ENCODE measurements around the gene GPC3. TPM values are rescaled to one million over a fixed set of nuclear protein-coding genes. Genes with fewer than 3 reads are reported as not detected.

Gene GPC3
- total RNA-seq, 1 experiment from 2014 or later, result 5.7 TPM

GRCh38 chrX:133586443-133586842 lies 399.0 kb downstream of the GPC3 start:
- Histone ChIP-seq H3K9me3 (replicated peaks) (no peaks in the 10 kb centered on the region), H3K36me3 (no peaks in the 10 kb centered on the region), H3K4me3 (no peak overlapping the region), H3K27me3 (replicated peaks) (no peaks in the 10 kb centered on the region), H3K27ac (peak overlapping the region; percentile 32; the same call in 1 of the 2 replicates), H3K4me1 (replicated peaks) (peaks cover 29% of the 10 kb centered on the region)
- peak in 1 of 2 experiments; percentile 41 for DNase-seq (ENCODE audit: low read depth in 1 of 2, low spot score in 2 of 2)

GRCh38 chrX:133583825-133584224 lies 401.6 kb downstream of the GPC3 start:
- H3K27ac ChIP-seq, result no peak overlapping the region
- H3K36me3 ChIP-seq, result no peaks in the 10 kb centered on the region
- H3K4me3 ChIP-seq, result no peak overlapping the region
- no peak for DNase-seq (ENCODE audit: low read depth in 1 of 2, low spot score in 2 of 2)
- H3K9me3 ChIP-seq (replicated peaks), result no peaks in the 10 kb centered on the region
- peaks cover 29% of the 10 kb centered on the region for H3K4me1 ChIP-seq (replicated peaks)
- no peaks in the 10 kb centered on the region for H3K27me3 ChIP-seq (replicated peaks)

- H3K27me3 ChIP-seq (replicated peaks), result no peaks in the 10 kb centered on the region
- DNase-seq (ENCODE audit: low read depth in 1 of 2, low spot score in 2 of 2), result no peak
- no peaks in the 10 kb centered on the region for H3K9me3 ChIP-seq (replicated peaks)
- H3K4me1 ChIP-seq (replicated peaks), result peaks cover 14% of the 10 kb centered on the region
- no peak overlapping the region for H3K4me3 ChIP-seq
- no peaks in the 10 kb centered on the region for H3K36me3 ChIP-seq
- H3K27ac ChIP-seq, result no peak overlapping the region
Observed at GRCh38 chrX:133580625-133581024, 404.8 kb downstream of the GPC3 start.

GRCh38 chrX:133579631-133580030 lies 405.8 kb downstream of the GPC3 start:
- no peak for DNase-seq (ENCODE audit: low read depth in 1 of 2, low spot score in 2 of 2)
- H3K9me3 ChIP-seq (replicated peaks), result no peaks in the 10 kb centered on the region
- H3K4me3 ChIP-seq, result no peak overlapping the region
- no peak overlapping the region for H3K27ac ChIP-seq
- H3K36me3 ChIP-seq, result no peaks in the 10 kb centered on the region
- H3K27me3 ChIP-seq (replicated peaks), result no peaks in the 10 kb centered on the region
- H3K4me1 ChIP-seq (replicated peaks), result peaks cover 13% of the 10 kb centered on the region

- Histone ChIP-seq H3K9me3 (replicated peaks) (no peaks in the 10 kb centered on the region), H3K27me3 (replicated peaks) (no peaks in the 10 kb centered on the region), H3K27ac (no peak overlapping the region), H3K36me3 (no peaks in the 10 kb centered on the region), H3K4me1 (replicated peaks) (peaks cover 5% of the 10 kb centered on the region), H3K4me3 (no peak overlapping the region)
- DNase-seq (ENCODE audit: low read depth in 1 of 2, low spot score in 2 of 2), result no peak
Observed at GRCh38 chrX:133576876-133577275, 408.5 kb downstream of the GPC3 start.

GRCh38 chrX:133575501-133576136 lies 409.8 kb downstream of the GPC3 start:
- no peak overlapping the region for H3K27ac ChIP-seq
- no peak overlapping the region for H3K4me3 ChIP-seq
- H3K4me1 ChIP-seq (replicated peaks), result peaks cover 2% of the 10 kb centered on the region
- H3K36me3 ChIP-seq, result no peaks in the 10 kb centered on the region
- no peak for DNase-seq (ENCODE audit: low read depth in 1 of 2, low spot score in 2 of 2)
- no peaks in the 10 kb centered on the region for H3K27me3 ChIP-seq (replicated peaks)
- H3K9me3 ChIP-seq (replicated peaks), result no peaks in the 10 kb centered on the region

- H3K4me3 ChIP-seq, result no peak overlapping the region
- no peaks in the 10 kb centered on the region for H3K36me3 ChIP-seq
- H3K9me3 ChIP-seq (replicated peaks), result no peaks in the 10 kb centered on the region
- H3K27ac ChIP-seq, result no peak overlapping the region
- H3K27me3 ChIP-seq (replicated peaks), result no peaks in the 10 kb centered on the region
- H3K4me1 ChIP-seq (replicated peaks), result peaks cover 9% of the 10 kb centered on the region
- no peak for DNase-seq (ENCODE audit: low read depth in 1 of 2, low spot score in 2 of 2)
Observed at GRCh38 chrX:133574716-133575115, 410.7 kb downstream of the GPC3 start.

GRCh38 chrX:133570549-133570948 lies 414.8 kb downstream of the GPC3 start:
- H3K36me3 ChIP-seq, result no peaks in the 10 kb centered on the region
- H3K9me3 ChIP-seq (replicated peaks), result no peaks in the 10 kb centered on the region
- DNase-seq (ENCODE audit: low read depth in 1 of 2, low spot score in 2 of 2), result no peak
- no peaks in the 10 kb centered on the region for H3K27me3 ChIP-seq (replicated peaks)
- H3K4me3 ChIP-seq, result no peak overlapping the region
- H3K4me1 ChIP-seq (replicated peaks), result peaks cover 18% of the 10 kb centered on the region
- peak overlapping the region; percentile 70 for H3K27ac ChIP-seq

- Histone ChIP-seq H3K27ac (peak overlapping the region; percentile 77), H3K9me3 (replicated peaks) (no peaks in the 10 kb centered on the region), H3K27me3 (replicated peaks) (no peaks in the 10 kb centered on the region), H3K4me3 (no peak overlapping the region), H3K36me3 (no peaks in the 10 kb centered on the region), H3K4me1 (replicated peaks) (peaks cover 18% of the 10 kb centered on the region)
- DNase-seq (ENCODE audit: low read depth in 1 of 2, low spot score in 2 of 2), result no peak
Observed at GRCh38 chrX:133569217-133569616, 416.2 kb downstream of the GPC3 start.

- Histone ChIP-seq H3K36me3 (no peaks in the 10 kb centered on the region), H3K27ac (no peak overlapping the region), H3K4me3 (no peak overlapping the region), H3K4me1 (replicated peaks) (peaks cover 24% of the 10 kb centered on the region), H3K27me3 (replicated peaks) (no peaks in the 10 kb centered on the region), H3K9me3 (replicated peaks) (no peaks in the 10 kb centered on the region)
- DNase-seq (ENCODE audit: low read depth in 1 of 2, low spot score in 2 of 2), result no peak
Observed at GRCh38 chrX:133568109-133568508, 417.3 kb downstream of the GPC3 start.

GRCh38 chrX:133566876-133567275 lies 418.5 kb downstream of the GPC3 start:
- peaks cover 29% of the 10 kb centered on the region for H3K4me1 ChIP-seq (replicated peaks)
- no peaks in the 10 kb centered on the region for H3K9me3 ChIP-seq (replicated peaks)
- no peak overlapping the region for H3K4me3 ChIP-seq
- no peaks in the 10 kb centered on the region for H3K36me3 ChIP-seq
- H3K27ac ChIP-seq, result no peak overlapping the region
- no peaks in the 10 kb centered on the region for H3K27me3 ChIP-seq (replicated peaks)
- DNase-seq (ENCODE audit: low read depth in 1 of 2, low spot score in 2 of 2), result no peak

GRCh38 chrX:133563705-133564104 lies 421.7 kb downstream of the GPC3 start:
- Histone ChIP-seq H3K36me3 (no peaks in the 10 kb centered on the region), H3K9me3 (replicated peaks) (no peaks in the 10 kb centered on the region), H3K27me3 (replicated peaks) (no peaks in the 10 kb centered on the region), H3K4me1 (replicated peaks) (peaks cover 23% of the 10 kb centered on the region), H3K27ac (no peak overlapping the region), H3K4me3 (no peak overlapping the region)
- DNase-seq (ENCODE audit: low read depth in 1 of 2, low spot score in 2 of 2), result no peak

- Histone ChIP-seq H3K36me3 (no peaks in the 10 kb centered on the region), H3K27ac (0 out of 2 replicates have a peak overlapping the region, but pooled peaks have one; percentile 4), H3K4me1 (replicated peaks) (peaks cover 23% of the 10 kb centered on the region), H3K4me3 (no peak overlapping the region), H3K27me3 (replicated peaks) (no peaks in the 10 kb centered on the region), H3K9me3 (replicated peaks) (no peaks in the 10 kb centered on the region)
- DNase-seq (ENCODE audit: low read depth in 1 of 2, low spot score in 2 of 2), result no peak
Observed at GRCh38 chrX:133561251-133561650, 424.1 kb downstream of the GPC3 start.

GRCh38 chrX:133559909-133560308 lies 425.5 kb downstream of the GPC3 start:
- H3K9me3 ChIP-seq (replicated peaks), result no peaks in the 10 kb centered on the region
- no peaks in the 10 kb centered on the region for H3K27me3 ChIP-seq (replicated peaks)
- H3K4me3 ChIP-seq, result no peak overlapping the region
- no peak for DNase-seq (ENCODE audit: low read depth in 1 of 2, low spot score in 2 of 2)
- H3K27ac ChIP-seq, result peak overlapping the region; percentile 15; the same call in 1 of the 2 replicates
- H3K36me3 ChIP-seq, result no peaks in the 10 kb centered on the region
- peaks cover 23% of the 10 kb centered on the region for H3K4me1 ChIP-seq (replicated peaks)
